ENCODE data around the gene GTPBP4.

The GTPBP4 gene

DNA sequence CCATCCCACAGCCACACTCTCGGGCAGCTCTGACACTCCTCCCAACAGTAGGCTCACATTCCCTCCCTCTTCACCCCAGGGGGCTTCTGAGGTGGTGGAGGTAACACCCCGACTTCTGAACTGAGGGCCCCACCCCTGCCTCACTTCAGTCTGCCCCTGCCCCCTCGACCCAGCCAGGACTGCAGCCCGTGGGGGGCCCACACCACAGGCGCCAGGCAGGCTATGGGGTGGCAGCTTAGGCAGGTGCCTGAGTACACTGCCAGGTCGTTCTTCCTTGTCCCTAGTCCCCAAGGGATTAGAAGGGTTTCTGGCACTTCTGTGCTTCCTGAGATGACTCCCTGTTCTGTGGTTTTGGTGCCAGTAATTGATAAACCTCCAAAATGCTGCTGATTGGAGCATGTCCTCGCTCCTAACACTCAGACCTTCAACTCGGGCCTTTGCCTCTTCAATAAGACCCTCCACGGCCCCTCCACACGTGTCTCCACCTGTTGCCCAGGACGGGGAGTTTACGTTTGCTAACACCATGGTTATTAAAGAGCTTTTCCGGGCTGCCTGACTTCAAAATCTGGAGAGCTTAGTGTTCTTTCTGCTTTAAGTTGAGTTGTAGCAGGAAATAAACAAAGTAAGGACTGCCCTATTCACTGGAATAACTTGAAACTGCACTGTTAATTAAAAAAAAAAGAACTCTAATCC, 33.0 kb upstream of the GTPBP4 start:
- Histone ChIP-seq H3K9ac (ENCODE audit: low read depth, low read length) (no peak overlapping the region), H3K36me3 (ENCODE audit: insufficient read depth, low read depth, low read length) (no peaks in the 10 kb centered on the region), H3K9me3 (ENCODE audit: insufficient read depth, low read depth, low read length) (no peaks in the 10 kb centered on the region), H3K4me3 (ENCODE audit: low read length) (no peak overlapping the region), H3K4me1 (ENCODE audit: insufficient read depth, low read length) (no peaks in the 10 kb centered on the region), H3K27ac (ENCODE audit: low read length) (no peak overlapping the region), H3K27me3 (ENCODE audit: insufficient read depth, low read length) (0 out of 2 replicates have a peak, but pooled peaks cover 3% of the 10 kb centered on the region)

GRCh38 chr10:955820-956217, 32.4 kb upstream of the GTPBP4 start:
- H3K9ac ChIP-seq (ENCODE audit: low read depth, low read length): no peak overlapping the region
- H3K36me3 ChIP-seq (ENCODE audit: insufficient read depth, low read depth, low read length): no peaks in the 10 kb centered on the region
- no peaks in the 10 kb centered on the region for H3K9me3 ChIP-seq (ENCODE audit: insufficient read depth, low read depth, low read length)
- no peaks in the 10 kb centered on the region for H3K4me1 ChIP-seq (ENCODE audit: insufficient read depth, low read length)
- 0 out of 2 replicates have a peak, but pooled peaks cover 2% of the 10 kb centered on the region for H3K27me3 ChIP-seq (ENCODE audit: insufficient read depth, low read length)
- no peak overlapping the region for H3K27ac ChIP-seq (ENCODE audit: low read length)
- H3K4me3 ChIP-seq (ENCODE audit: low read length): no peak overlapping the region

DNA sequence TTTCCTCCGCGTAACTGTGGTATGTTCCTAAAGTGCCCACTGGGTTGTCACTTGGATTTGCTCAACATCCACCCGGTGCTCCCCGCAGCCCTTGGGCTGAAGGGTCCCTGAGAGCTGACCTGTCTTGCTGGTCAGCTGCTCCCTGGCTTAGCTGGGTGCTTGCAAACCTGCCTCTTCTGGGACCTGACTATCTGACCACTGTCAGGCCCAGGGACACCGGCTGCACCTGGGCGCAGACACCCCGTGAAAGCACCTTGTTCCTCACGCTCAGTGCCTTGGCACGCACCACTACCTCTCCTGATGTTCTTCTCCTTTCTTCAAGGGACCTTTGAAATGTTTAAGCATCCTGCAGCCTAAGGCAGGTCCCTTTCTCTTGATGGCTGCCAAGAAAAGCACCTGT, 30.1 kb upstream of the GTPBP4 start:
- Histone ChIP-seq H3K9me3 (ENCODE audit: insufficient read depth, low read depth, low read length) (no peaks in the 10 kb centered on the region), H3K27ac (ENCODE audit: low read length) (no peak overlapping the region), H3K36me3 (ENCODE audit: insufficient read depth, low read depth, low read length) (no peaks in the 10 kb centered on the region), H3K27me3 (ENCODE audit: insufficient read depth, low read length) (no peaks in the 10 kb centered on the region), H3K4me3 (ENCODE audit: low read length) (no peak overlapping the region), H3K9ac (ENCODE audit: low read depth, low read length) (no peak overlapping the region), H3K4me1 (ENCODE audit: insufficient read depth, low read length) (no peaks in the 10 kb centered on the region)

- no peaks in the 10 kb centered on the region for H3K9me3 ChIP-seq (ENCODE audit: insufficient read depth, low read depth, low read length)
- H3K4me1 ChIP-seq (ENCODE audit: insufficient read depth, low read length): no peaks in the 10 kb centered on the region
- no peak overlapping the region for H3K4me3 ChIP-seq (ENCODE audit: low read length)
- no peaks in the 10 kb centered on the region for H3K36me3 ChIP-seq (ENCODE audit: insufficient read depth, low read depth, low read length)
- no peaks in the 10 kb centered on the region for H3K27me3 ChIP-seq (ENCODE audit: insufficient read depth, low read length)
- H3K27ac ChIP-seq (ENCODE audit: low read length): no peak overlapping the region
- H3K9ac ChIP-seq (ENCODE audit: low read depth, low read length): no peak overlapping the region
Observed at GRCh38 chr10:958856-959255, 29.4 kb upstream of the GTPBP4 start.

DNA sequence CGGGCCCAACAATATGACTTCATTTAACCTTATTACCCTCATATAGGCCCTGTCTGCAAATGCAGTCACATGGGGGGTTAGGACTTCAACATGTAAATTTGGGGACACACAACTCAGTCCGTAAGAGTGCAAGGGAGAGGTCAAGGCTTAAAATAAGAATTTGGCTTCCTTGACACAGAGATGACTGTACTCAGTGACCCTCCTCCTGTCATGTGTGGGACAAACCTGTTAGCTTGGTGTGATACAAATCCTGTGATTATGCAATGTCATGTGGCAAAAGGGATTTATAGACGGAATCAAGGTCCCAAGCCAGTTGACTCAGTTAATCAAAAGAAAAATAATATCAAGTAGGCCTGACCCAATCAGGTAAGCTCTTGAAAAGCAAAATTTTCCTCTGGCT, 25.9 kb upstream of the GTPBP4 start:
- H3K9me3 ChIP-seq (ENCODE audit: insufficient read depth, low read depth, low read length): no peaks in the 10 kb centered on the region
- no peaks in the 10 kb centered on the region for H3K36me3 ChIP-seq (ENCODE audit: insufficient read depth, low read depth, low read length)
- no peaks in the 10 kb centered on the region for H3K4me1 ChIP-seq (ENCODE audit: insufficient read depth, low read length)
- H3K4me3 ChIP-seq (ENCODE audit: low read length): no peak overlapping the region
- H3K27me3 ChIP-seq (ENCODE audit: insufficient read depth, low read length): no peaks in the 10 kb centered on the region; the same call in 1 of the 2 replicates
- no peak overlapping the region for H3K27ac ChIP-seq (ENCODE audit: low read length)
- no peak overlapping the region for H3K9ac ChIP-seq (ENCODE audit: low read depth, low read length)

DNA sequence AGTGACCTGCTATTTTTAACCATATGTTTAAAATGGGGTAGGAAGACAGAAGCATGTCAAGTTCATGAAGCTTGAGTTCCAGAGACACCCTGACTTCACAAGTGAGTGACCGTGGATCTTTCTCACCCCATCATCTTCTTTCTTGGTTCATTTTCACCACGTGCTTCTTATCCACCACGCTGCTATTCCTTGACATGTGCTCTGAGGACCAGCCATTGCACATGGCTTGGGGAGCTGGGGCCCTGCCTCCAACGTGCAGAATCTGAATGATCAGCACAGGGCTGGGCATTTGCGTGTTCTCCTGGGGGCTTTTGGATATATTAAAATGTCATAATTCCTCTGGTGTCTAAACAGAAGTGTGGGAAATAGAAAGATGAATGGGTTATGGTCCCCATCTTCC, 25.0 kb upstream of the GTPBP4 start:
- H3K36me3 ChIP-seq (ENCODE audit: insufficient read depth, low read depth, low read length): no peaks in the 10 kb centered on the region
- no peaks in the 10 kb centered on the region for H3K9me3 ChIP-seq (ENCODE audit: insufficient read depth, low read depth, low read length)
- H3K4me1 ChIP-seq (ENCODE audit: insufficient read depth, low read length): no peaks in the 10 kb centered on the region
- H3K4me3 ChIP-seq (ENCODE audit: low read length): no peak overlapping the region
- H3K27ac ChIP-seq (ENCODE audit: low read length): no peak overlapping the region
- H3K9ac ChIP-seq (ENCODE audit: low read depth, low read length): no peak overlapping the region
- no peaks in the 10 kb centered on the region; the same call in 1 of the 2 replicates for H3K27me3 ChIP-seq (ENCODE audit: insufficient read depth, low read length)

GRCh38 chr10:963655-964054, 24.6 kb upstream of the GTPBP4 start:
- H3K4me1 ChIP-seq (ENCODE audit: insufficient read depth, low read length): no peaks in the 10 kb centered on the region
- H3K36me3 ChIP-seq (ENCODE audit: insufficient read depth, low read depth, low read length): no peaks in the 10 kb centered on the region
- H3K27ac ChIP-seq (ENCODE audit: low read length): no peak overlapping the region
- H3K27me3 ChIP-seq (ENCODE audit: insufficient read depth, low read length): no peaks in the 10 kb centered on the region; the same call in 1 of the 2 replicates
- no peaks in the 10 kb centered on the region for H3K9me3 ChIP-seq (ENCODE audit: insufficient read depth, low read depth, low read length)
- no peak overlapping the region for H3K4me3 ChIP-seq (ENCODE audit: low read length)
- H3K9ac ChIP-seq (ENCODE audit: low read depth, low read length): no peak overlapping the region

DNA sequence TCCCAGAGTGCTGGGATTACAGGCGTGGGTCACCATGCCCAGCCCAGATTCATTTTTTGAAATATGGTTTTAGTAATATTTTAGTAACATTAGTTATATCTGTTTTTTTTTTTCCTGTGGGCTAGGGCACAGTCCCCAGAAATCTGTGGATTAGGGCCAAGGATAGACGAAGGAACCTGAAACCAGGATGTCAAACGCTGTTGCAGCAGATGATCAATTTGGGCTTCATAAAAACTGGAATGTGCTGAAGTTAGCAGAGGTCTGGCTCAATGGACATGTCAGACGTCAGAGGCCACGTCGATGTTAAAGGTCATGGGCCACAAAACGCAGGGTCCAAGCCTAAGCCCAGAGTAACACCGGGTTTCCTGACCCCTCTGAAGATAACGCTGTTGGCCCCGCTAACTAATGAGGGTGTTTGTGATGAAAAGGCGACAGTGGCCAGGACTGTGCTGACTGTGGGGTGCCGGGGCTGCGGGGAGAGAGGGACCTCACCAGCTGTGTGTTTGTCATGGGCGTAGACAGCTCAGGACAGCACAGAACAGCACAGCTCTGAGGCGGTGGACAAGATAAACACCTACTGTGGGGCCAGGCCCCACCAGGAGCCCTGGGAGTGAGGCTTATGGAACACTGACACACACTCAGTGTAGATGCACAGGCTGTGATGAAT, 23.8 kb upstream of the GTPBP4 start:
- H3K9me3 ChIP-seq (ENCODE audit: insufficient read depth, low read depth, low read length): no peaks in the 10 kb centered on the region
- no peak overlapping the region for H3K9ac ChIP-seq (ENCODE audit: low read depth, low read length)
- H3K27ac ChIP-seq (ENCODE audit: low read length): no peak overlapping the region
- no peaks in the 10 kb centered on the region for H3K4me1 ChIP-seq (ENCODE audit: insufficient read depth, low read length)
- H3K36me3 ChIP-seq (ENCODE audit: insufficient read depth, low read depth, low read length): no peaks in the 10 kb centered on the region
- H3K27me3 ChIP-seq (ENCODE audit: insufficient read depth, low read length): no peaks in the 10 kb centered on the region; the same call in 1 of the 2 replicates
- H3K4me3 ChIP-seq (ENCODE audit: low read length): no peak overlapping the region

- H3K9me3 ChIP-seq (ENCODE audit: insufficient read depth, low read depth, low read length): no peaks in the 10 kb centered on the region
- no peaks in the 10 kb centered on the region for H3K36me3 ChIP-seq (ENCODE audit: insufficient read depth, low read depth, low read length)
- H3K4me3 ChIP-seq (ENCODE audit: low read length): no peak overlapping the region
- H3K27ac ChIP-seq (ENCODE audit: low read length): no peak overlapping the region
- no peak overlapping the region for H3K9ac ChIP-seq (ENCODE audit: low read depth, low read length)
- H3K27me3 ChIP-seq (ENCODE audit: insufficient read depth, low read length): no peaks in the 10 kb centered on the region; the same call in 1 of the 2 replicates
- no peaks in the 10 kb centered on the region for H3K4me1 ChIP-seq (ENCODE audit: insufficient read depth, low read length)
Observed at GRCh38 chr10:964988-965417, 23.2 kb upstream of the GTPBP4 start.

DNA sequence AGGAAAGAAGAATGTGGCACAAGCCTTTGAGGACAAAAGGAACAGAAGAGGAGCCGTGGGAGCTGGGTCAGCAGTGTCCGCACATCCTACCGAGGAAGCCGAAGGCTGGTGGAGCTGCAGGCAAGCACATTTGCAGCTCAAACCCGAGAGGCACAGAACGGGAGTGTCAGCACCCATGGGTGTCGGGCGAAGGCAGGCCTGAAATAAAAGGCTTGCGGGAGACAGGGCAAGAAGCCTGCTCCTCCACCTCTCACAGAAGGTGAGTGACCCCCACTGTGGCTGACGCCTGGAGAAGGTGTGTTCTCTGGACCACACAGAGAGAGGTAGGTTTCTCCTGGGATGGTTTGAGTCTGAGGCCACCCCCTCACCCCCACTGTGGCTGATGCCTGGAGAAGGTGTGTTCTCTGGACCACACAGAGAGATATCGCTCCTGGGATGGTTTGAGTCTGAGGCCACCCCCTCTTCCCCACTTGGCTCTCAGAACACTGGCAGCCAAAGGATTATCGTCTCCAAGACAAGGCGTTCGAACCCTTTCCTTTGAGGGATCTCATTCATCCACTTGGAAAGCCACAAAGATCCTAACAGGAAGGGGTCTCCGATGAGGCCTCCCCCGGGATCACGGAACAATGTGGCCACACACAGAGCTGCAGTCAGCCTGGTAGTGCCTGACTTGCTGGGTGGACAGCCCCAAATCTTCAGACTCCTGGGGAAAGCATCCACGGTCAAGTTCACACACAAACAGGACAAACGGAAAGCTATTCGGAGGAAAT, 21.6 kb upstream of the GTPBP4 start:
- H3K36me3 ChIP-seq (ENCODE audit: insufficient read depth, low read depth, low read length): no peaks in the 10 kb centered on the region
- H3K4me3 ChIP-seq (ENCODE audit: low read length): no peak overlapping the region
- H3K4me1 ChIP-seq (ENCODE audit: insufficient read depth, low read length): no peaks in the 10 kb centered on the region
- H3K9me3 ChIP-seq (ENCODE audit: insufficient read depth, low read depth, low read length): no peaks in the 10 kb centered on the region
- H3K27me3 ChIP-seq (ENCODE audit: insufficient read depth, low read length): no peaks in the 10 kb centered on the region; the same call in 1 of the 2 replicates
- no peak overlapping the region for H3K27ac ChIP-seq (ENCODE audit: low read length)
- H3K9ac ChIP-seq (ENCODE audit: low read depth, low read length): no peak overlapping the region

- H3K4me3 ChIP-seq (ENCODE audit: low read length): no peak overlapping the region
- H3K4me1 ChIP-seq (ENCODE audit: insufficient read depth, low read length): peaks cover 4% of the 10 kb centered on the region; the same call in 1 of the 2 replicates
- H3K27me3 ChIP-seq (ENCODE audit: insufficient read depth, low read length): no peaks in the 10 kb centered on the region; the same call in 1 of the 2 replicates
- H3K36me3 ChIP-seq (ENCODE audit: insufficient read depth, low read depth, low read length): no peaks in the 10 kb centered on the region
- no peak overlapping the region for H3K9ac ChIP-seq (ENCODE audit: low read depth, low read length)
- no peak overlapping the region for H3K27ac ChIP-seq (ENCODE audit: low read length)
- no peaks in the 10 kb centered on the region for H3K9me3 ChIP-seq (ENCODE audit: insufficient read depth, low read depth, low read length)
Observed at GRCh38 chr10:968546-969199, 19.6 kb upstream of the GTPBP4 start.

All from iPS-20b (cell line).